Parathyroid adenoma (tissue), 2 donors: ENCODE results near the gene GJC1.

ENCODE experiments used
- H2AFZ ChIP-seq: fragments of 300-600 bp; sonication (generic); one replicate; pipeline ENCODE4 v1.7.0; 2017; ENCODE audit warnings: antibody characterized with exemption, mild to moderate bottlenecking
- H3K27ac ChIP-seq: fragments of 300-600 bp; sonication (generic); one replicate; pipeline ENCODE4 v1.7.0; 2017
- H3K27me3 ChIP-seq: fragments of 300-600 bp; sonication (generic); one replicate; pipeline ENCODE4 v1.7.0; 2017; ENCODE audit warnings: low read length; ENCODE audit not compliant: control insufficient read depth, insufficient read depth
- H3K36me3 ChIP-seq: fragments of 300-600 bp; sonication (generic); one replicate; pipeline ENCODE4 v1.7.0; 2017; ENCODE audit warnings: low read length; ENCODE audit not compliant: control insufficient read depth, insufficient read depth
- H3K4me1 ChIP-seq: fragments of 300-600 bp; sonication (generic); one replicate; pipeline ENCODE4 v1.7.0; 2017; ENCODE audit warnings: control low read depth
- H3K4me2 ChIP-seq: fragments of 300-600 bp; sonication (generic); one replicate; pipeline ENCODE4 v1.7.0; 2017; ENCODE audit warnings: low read length
- H3K4me3 ChIP-seq: fragments of 300-600 bp; sonication (generic); one replicate; pipeline ENCODE4 v1.7.0; 2017; ENCODE audit warnings: low read depth, low read length
- H3K79me2 ChIP-seq: fragments of 300-600 bp; sonication (generic); one replicate; pipeline ENCODE4 v1.7.0; 2017; ENCODE audit warnings: control low read depth
- H3K9ac ChIP-seq: fragments of 300-600 bp; sonication (generic); one replicate; pipeline ENCODE4 v1.7.0; 2017; ENCODE audit warnings: mild to moderate bottlenecking
- H3K9me3 ChIP-seq: fragments of 300-600 bp; sonication (generic); one replicate; pipeline ENCODE4 v1.7.0; 2017; ENCODE audit warnings: low read length; ENCODE audit not compliant: control insufficient read depth
- CTCF ChIP-seq: fragments of 300-600 bp; sonication (generic); IDR thresholded peaks from one replicate; pipeline ENCODE4 v1.7.0; 2017; ENCODE audit warnings: antibody characterized with exemption, mild to moderate bottlenecking
- donor health status: primary hyperparathyroidism.

The GJC1 gene

GRCh38 chr17:44859701-44860100 lies 29.6 kb upstream of the GJC1 start:
- no peak overlapping the region for H3K4me3 ChIP-seq
- H3K36me3 ChIP-seq: no peaks in the 10 kb centered on the region
- H2AFZ ChIP-seq: no peak overlapping the region
- no peaks in the 10 kb centered on the region for H3K4me1 ChIP-seq
- no peaks in the 10 kb centered on the region for H3K9me3 ChIP-seq
- no peak for TF ChIP-seq CTCF
- no peak overlapping the region for H3K27ac ChIP-seq
- no peak overlapping the region for H3K9ac ChIP-seq
- no peak overlapping the region for H3K4me2 ChIP-seq
- H3K27me3 ChIP-seq: no peaks in the 10 kb centered on the region
- H3K79me2 ChIP-seq: no peaks in the 10 kb centered on the region

- Histone ChIP-seq H3K9ac (no peak overlapping the region), H3K4me2 (no peak overlapping the region), H3K27me3 (no peaks in the 10 kb centered on the region), H3K36me3 (no peaks in the 10 kb centered on the region), H3K27ac (no peak overlapping the region), H3K79me2 (no peaks in the 10 kb centered on the region), H3K4me1 (no peaks in the 10 kb centered on the region), H3K9me3 (no peaks in the 10 kb centered on the region), H2AFZ (no peak overlapping the region), H3K4me3 (no peak overlapping the region)
- TF ChIP-seq CTCF: no peak
Measured at GRCh38 chr17:44854192-44854591, 24.1 kb upstream of the GJC1 start.

- H3K36me3 ChIP-seq: no peaks in the 10 kb centered on the region
- H3K4me1 ChIP-seq: no peaks in the 10 kb centered on the region
- TF ChIP-seq CTCF: no peak
- no peak overlapping the region for H3K4me2 ChIP-seq
- H3K4me3 ChIP-seq: no peak overlapping the region
- H2AFZ ChIP-seq: no peak overlapping the region
- no peaks in the 10 kb centered on the region for H3K79me2 ChIP-seq
- H3K27me3 ChIP-seq: no peaks in the 10 kb centered on the region
- H3K9me3 ChIP-seq: no peaks in the 10 kb centered on the region
- no peak overlapping the region for H3K27ac ChIP-seq
- H3K9ac ChIP-seq: no peak overlapping the region
Measured at GRCh38 chr17:44850612-44851011, 20.5 kb upstream of the GJC1 start.

GRCh38 chr17:44850025-44850424 lies 19.9 kb upstream of the GJC1 start:
- H3K9ac ChIP-seq: no peak overlapping the region
- H3K4me3 ChIP-seq: no peak overlapping the region
- no peaks in the 10 kb centered on the region for H3K4me1 ChIP-seq
- no peaks in the 10 kb centered on the region for H3K36me3 ChIP-seq
- H3K79me2 ChIP-seq: no peaks in the 10 kb centered on the region
- no peak overlapping the region for H3K4me2 ChIP-seq
- no peaks in the 10 kb centered on the region for H3K9me3 ChIP-seq
- no peak for TF ChIP-seq CTCF
- H3K27me3 ChIP-seq: no peaks in the 10 kb centered on the region
- H3K27ac ChIP-seq: no peak overlapping the region
- H2AFZ ChIP-seq: no peak overlapping the region

GRCh38 chr17:44848961-44849489 lies 18.9 kb upstream of the GJC1 start:
- no peak overlapping the region for H3K9ac ChIP-seq
- no peaks in the 10 kb centered on the region for H3K27me3 ChIP-seq
- no peak for TF ChIP-seq CTCF
- H3K4me3 ChIP-seq: no peak overlapping the region
- H2AFZ ChIP-seq: no peak overlapping the region
- no peaks in the 10 kb centered on the region for H3K79me2 ChIP-seq
- no peak overlapping the region for H3K4me2 ChIP-seq
- H3K9me3 ChIP-seq: no peaks in the 10 kb centered on the region
- H3K36me3 ChIP-seq: no peaks in the 10 kb centered on the region
- no peak overlapping the region for H3K27ac ChIP-seq
- no peaks in the 10 kb centered on the region for H3K4me1 ChIP-seq
